NCI-H1694 treated with DMSO at 0.1 percent for 48 hours (cell line): Measurements from ENCODE around the gene PDK1.

Experiments used
- DNase-seq: peaks from one replicate; lab custom pipeline; 2025; lab: John Stamatoyannopoulos, UW

The PDK1 gene

DNA sequence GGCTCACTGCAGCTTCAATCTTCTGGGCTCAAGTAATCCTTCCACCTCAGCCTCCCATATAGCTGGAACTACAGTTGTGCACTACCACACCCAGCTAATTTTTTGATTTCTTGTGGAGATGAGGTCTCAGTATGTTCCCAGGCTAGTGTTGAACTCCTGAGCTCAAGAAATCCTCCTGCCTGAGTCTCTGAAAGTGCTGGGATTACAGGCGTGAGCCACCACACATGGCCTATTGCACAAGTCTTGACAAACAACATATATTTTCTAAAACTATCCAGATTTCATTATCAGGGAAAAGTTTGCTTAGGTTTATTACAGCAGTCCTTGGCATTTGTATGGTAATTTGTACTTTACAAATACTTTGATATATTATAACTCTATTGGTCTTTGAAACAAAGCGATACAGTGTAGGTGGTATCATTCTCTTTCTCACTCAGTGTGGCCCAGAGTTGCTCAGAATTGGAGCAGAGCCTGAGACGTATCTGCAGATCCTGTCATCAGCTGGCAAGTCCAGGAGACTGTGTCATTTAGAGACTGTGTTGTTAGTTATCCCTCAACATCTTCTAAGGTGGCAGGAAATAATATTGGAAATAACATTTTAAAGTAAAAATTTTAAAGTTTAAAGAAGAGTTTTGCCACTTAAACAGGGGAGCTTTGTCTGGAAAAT is 41.4 kb downstream of the PDK1 start:
- DNase-seq: no peak

DNA sequence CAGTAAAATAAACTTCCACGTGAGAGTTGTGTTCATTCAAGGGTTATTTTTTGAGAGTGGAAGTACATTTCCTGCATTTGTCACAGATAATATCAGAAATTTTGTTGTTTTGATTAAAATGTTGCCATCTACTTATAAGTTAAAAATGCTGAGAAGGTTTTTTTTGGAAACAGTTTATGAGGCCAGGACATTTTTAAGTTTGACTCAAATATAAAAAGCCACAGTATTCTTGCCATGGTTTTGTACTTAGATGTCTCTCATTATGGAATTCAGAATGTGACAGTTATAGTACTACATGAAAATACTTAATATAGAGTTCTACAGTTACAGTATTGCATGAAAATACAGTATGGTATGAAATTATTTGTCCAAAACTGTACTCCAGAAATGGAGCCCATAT is 44.1 kb downstream of the PDK1 start:
- no peak for DNase-seq

- no peak for DNase-seq
These were observed 44.7 kb downstream of the PDK1 start for GRCh38 chr2:172600557-172601008.

DNA sequence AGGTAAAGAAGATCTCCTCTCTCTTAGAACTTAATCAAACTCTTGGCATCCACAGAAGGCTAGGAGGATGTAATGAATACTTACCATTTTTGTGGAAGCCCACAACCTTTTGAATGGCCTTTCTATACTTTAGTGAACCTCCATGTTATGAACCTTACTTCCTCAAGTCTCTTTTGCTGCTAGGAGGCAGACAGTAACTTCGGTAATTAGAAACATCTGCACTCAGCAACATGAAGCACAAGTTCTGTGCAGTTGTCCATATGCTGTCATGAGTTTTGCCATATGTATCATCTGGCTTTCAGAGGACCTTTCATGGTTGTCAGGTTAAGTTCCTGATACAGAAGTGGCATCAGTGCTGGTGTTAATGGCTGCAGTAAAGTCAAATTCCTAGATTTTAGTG is 50.4 kb downstream of the PDK1 start:
- DNase-seq: no peak

DNA sequence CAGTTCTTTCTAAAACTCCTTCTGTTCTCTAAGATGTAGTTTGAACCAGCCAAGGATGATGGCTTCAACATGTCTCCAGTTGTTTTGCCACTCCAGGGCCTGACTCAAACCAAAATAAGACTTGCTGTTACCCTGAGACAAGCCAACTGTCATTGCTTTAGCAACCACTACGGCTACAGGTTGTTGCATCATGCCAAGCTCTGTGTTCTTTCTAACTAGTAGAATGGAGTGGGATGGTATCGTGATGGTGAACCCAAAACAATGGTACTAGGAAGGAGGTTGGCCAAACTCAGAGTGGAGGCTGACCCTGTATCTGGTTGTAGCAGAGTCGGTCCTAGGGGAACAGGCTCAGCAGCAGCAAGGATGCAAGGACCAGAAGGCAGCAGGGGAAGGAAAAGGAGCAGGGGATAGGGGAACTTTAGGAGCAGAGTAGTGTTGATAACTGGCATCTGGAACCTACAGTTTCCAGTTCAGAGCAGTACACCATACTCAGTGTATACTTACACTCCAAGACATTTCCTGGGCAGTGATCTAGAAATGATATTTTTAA is 51.6 kb downstream of the PDK1 start:
- no peak for DNase-seq

DNA sequence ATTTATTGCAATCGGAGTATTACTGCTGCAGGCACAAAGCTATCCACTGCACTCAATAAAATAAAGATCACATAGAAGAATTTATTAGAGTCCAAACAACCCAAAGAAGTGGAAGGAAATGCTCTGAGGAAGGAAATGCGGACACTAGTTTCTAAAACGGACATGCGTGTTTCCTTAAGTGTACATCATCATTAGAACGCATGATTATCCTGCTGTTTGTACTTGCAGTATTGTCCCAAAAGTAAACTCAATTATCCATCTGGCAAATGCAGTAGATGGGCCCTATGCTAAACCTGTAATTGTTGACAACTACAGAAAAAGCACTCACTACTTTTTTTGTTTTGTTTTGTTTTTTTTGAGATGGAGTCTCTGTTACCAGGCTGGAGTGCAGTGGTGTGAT is 53.6 kb downstream of the PDK1 start:
- no peak for DNase-seq

DNA sequence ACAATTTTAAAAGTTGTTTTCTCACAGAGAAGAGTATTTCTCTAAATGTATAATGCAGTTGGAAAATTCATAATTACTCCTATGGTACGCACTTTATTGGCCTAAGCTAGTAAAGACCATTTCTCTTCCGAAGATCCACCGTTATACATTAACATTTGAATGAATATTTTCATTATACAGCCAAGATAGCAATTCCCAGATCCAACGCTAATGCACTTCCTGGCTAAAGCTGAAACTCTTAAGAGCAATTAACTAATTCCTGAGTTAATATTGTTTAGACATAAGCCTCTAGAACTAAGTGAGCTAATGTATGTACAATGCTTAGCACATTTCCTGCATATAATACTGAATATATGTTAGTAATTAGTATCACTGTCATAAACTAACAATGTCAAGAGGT is 56.2 kb downstream of the PDK1 start:
- DNase-seq: no peak

- peak; percentile 6 for DNase-seq
These were observed 57.1 kb downstream of the PDK1 start for GRCh38 chr2:172613040-172613439.

GRCh38 chr2:172613615-172614231 is 57.8 kb downstream of the PDK1 start:
- peak; percentile 4 for DNase-seq

DNA sequence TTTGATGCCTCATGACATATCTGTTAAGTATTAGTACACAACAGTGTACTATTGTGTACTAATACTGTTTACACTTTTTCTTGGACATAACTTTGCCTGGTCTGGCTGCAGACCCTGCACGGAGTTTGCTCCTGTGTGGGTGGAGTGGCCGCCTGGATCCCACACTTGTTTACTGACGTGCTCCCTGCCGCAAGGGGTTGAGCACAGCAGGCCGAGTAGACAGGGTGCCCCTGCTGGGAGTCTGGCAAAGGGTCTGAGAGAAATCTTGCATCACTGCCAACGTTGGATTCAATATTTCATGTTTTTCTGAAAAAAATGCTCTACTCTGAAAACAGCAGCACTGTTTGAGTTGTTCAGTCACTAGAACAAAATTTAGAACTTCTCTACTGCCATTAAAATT is 59.0 kb downstream of the PDK1 start:
- no peak for DNase-seq

DNA sequence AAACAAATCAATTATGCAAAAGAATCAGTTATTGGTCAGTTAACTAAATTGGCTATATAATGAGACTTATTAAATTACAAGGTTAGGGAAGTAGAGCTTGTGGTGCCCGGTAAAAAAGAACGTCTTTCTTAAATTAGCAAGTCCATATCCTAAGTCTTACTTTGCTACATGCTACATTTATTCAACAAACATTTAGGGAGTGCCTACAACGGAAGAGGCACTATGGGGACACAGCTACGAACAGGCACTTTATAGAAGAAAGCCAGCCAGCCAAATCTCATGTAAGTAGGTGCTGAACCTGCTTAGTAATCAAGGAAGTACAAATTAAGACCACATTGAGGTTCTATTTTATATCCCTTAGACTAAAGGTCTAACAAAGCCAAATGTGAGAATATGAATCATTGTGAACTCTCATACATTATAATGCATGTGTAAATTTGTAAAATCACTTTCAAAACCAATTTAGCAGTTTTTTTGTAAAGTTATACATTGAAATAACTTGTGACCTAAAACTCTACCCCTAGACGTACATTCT is 59.9 kb downstream of the PDK1 start:
- no peak for DNase-seq

DNA sequence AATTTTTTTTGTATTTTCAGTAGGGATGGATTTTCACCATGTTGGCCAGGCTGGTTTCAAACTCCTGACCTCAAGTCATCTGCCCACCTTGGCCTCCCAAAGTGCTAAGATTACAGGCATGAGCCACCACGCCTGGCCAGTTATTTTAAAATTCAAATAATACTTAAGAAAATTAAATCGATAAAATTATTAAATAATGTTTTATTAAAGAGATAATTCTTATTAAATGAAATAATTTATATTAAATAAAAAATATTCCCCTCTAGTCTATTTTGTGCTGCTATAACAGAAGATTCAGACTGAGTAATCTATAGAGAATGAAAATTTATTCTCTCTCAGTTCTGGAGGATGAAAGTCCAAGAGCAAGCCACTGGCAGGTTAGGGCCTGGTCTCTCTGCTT is 61.2 kb downstream of the PDK1 start:
- DNase-seq: no peak

GRCh38 chr2:172623249-172623965 is 67.5 kb downstream of the PDK1 start:
- no peak for DNase-seq

- no peak for DNase-seq
These were observed 69.1 kb downstream of the PDK1 start for GRCh38 chr2:172624996-172625395.

DNA sequence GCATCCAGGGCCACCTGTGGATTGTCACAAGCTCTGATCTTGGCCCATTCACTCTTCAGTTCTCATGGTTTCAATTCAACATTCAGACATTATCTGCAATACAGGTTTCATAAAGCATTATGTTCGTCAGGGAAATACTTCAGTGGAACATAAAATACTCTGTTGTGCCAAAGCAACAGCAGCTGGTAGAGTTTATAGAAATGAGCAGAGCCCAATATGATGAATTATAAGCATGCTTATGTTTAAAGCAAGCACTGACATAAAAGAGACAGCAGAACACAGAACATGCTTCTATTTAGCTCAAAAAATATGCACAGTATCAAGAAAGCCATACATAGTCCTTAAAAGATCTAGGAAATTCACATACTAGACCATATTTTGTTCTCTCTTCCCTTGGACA is 71.3 kb downstream of the PDK1 start:
- DNase-seq: no peak

DNA sequence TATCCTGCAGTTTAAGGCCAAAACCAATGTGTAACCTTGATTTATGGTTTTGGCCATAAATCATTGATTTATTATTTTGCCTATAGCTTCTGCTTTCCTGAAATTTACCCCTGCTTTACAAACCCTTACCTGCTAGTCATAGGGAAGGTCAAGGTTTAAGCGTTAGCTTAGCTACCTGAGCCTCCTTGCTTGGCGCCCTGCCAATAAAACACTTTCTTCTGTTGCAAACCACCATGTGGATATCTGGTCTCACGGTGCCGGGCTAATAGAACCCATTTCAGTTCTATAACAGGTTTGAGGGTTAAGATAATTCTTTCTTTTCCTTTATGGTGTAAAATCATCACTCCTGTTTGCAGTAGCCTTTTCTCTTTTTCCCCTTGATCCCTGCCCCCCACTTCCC is 72.2 kb downstream of the PDK1 start:
- no peak for DNase-seq

DNA sequence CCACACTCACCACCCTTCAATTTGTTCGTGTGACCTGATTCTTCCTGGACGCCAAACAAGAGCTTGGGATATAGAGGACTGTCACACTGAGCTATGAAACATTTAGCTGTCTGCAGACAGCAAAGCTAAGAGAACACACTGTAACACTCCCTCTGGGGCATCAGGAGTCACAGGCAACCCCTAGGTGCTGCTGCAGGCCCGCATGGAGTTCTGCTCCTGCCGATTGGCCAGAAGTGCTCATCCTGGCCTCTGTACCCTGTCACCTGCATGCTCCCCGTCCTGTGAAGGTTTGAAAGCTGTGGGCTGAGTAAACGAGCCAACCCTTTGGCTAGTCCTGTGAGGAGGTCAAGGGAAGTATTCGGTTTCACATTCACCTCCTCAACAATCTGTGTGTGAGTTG is 73.7 kb downstream of the PDK1 start:
- DNase-seq: no peak

DNA sequence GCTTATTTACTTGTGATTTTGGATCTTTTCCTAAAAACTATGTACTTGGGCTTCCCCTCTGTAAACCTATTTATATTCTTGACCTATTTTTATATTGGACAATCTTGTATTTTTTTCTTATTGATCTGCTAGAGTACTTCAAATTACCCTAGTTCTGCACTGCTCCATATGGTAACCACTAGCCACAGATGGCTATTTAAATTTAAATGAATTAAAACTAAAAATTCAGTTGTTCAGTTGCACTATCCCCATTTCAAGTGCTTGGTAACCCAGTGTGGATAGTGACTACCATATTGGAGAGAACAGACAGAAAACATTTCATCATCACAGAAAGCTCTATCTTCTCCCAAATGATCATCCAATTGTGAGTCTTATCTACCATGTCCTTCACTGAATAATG is 74.3 kb downstream of the PDK1 start:
- no peak for DNase-seq

GRCh38 chr2:172634477-172634876 is 78.6 kb downstream of the PDK1 start:
- DNase-seq: no peak

DNA sequence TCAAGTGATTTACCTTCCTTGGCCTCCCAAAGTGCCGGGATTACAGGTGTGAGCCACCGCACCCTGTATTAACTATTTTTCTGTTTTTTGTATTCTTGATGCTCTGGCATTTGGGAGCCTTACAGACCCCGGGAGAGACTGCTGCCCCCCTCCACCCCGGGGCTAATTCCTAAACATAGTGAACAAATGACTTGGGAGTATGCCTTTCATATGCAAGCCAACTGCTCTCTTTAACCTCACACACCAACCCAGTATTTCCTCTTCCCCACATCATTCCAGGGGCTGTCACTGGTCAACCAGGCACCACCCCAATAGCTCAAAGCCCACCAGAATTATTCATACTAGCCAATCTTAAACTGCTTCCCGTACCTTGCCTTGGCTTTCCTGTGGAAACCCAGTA is 79.7 kb downstream of the PDK1 start:
- no peak for DNase-seq

DNA sequence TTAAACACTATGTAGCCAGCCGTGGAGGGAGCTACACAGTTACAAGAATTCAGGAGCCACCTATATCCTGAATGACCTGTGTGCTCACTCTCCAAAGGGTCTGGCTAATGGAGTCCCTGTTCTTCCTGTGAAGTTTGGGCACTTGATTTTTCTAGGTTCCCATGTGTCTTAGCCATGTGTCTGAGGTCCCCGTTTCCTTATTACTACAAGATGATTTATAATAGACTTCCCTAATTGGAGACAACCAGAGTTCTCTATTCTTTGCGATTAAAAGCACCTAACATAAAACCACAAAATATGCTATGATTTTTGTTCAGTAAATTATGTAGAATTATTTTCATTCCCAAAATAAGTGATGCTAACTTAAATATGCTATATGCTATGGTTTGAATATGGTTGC is 83.4 kb downstream of the PDK1 start:
- no peak for DNase-seq

- no peak for DNase-seq
These were observed 83.9 kb downstream of the PDK1 start for GRCh38 chr2:172639823-172640222.

DNA sequence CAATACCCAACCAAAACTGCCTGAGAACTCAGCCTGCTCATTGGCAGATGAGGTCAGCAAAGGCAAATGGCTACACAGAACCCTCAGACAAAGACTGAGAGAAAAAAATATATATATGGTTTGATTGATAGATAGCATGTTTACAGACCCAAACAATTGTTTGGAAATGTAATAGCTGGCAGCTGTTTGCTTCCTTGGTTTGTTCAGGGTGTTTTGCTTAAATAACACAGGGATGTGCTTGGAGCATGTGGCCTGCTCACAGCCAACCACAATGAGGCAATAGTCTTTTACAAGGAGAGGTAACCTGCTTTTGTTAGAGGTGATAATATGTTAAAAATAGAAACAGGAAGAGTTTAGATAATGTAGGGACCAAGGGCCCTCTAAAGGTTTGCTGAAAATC is 84.5 kb downstream of the PDK1 start:
- DNase-seq: no peak
